HepG2 (cell line): ENCODE measurements around the gene SPRR2E. TPM values are rescaled to one million over a fixed set of nuclear protein-coding genes. Genes with fewer than 3 reads are reported as not detected.
"Not testable (repeated sequence)": the region's sequence is repeated elsewhere in the genome, so short reads cannot be mapped to it uniquely, and the experiment has no call there.

Experiments
- ATAC-seq: fragments of 200-7000 bp; cut with Tn5 transposase; 3 replicates; pipeline ENCODE4 v1.9.1; 2020; ENCODE audit warnings: mild to moderate bottlenecking, moderate library complexity
- BruUV-seq: library from RNA; stranded (reverse); fragments of 400-500 nt; replicated peaks from 2 replicates; lab custom pipeline; 2021; lab: Mats Ljungman, UMichigan
- CTCF ChIA-PET: fragments of 300-600 bp; formaldehyde crosslinking; extraction: SDS; loops from one replicate; lab custom pipeline; 2021; ENCODE audit warnings: low total read pairs, inconsistent platforms, low intra/inter-chr PET ratio; lab: Yijun Ruan, JAX
- POLR2A ChIA-PET: fragments of 350-600 bp; sonication (Branson Sonifier 250); formaldehyde crosslinking; loops from one replicate; lab custom pipeline; 2020; ENCODE audit warnings: antibody characterized with exemption, inconsistent platforms; lab: Yijun Ruan, JAX
- DNase-seq: peaks from one replicate; pipeline ENCODE4 v3.0.0-alpha.2; 2015; ENCODE audit warnings: low spot score
- FAIRE-seq: peaks from 3 replicates; lab custom pipeline; 2011; peaks lifted over from hg19 to GRCh38; lab: Jason Lieb, UNC
- H2AFZ ChIP-seq: one replicate; pipeline ENCODE4 v1.6.1; 2011; ENCODE audit warnings: low read length, inconsistent platforms
- H3K27ac ChIP-seq: fragments of 300-600 bp; 3 replicates; pipeline ENCODE4 v1.8.0; 2011; ENCODE audit warnings: mixed run types, mild to moderate bottlenecking, mixed read lengths, low read length, inconsistent platforms; ENCODE audit not compliant: insufficient read depth; ENCODE audit errors: extremely low read length
- H3K27me3 ChIP-seq, 2 experiments: fragments of 200-600 bp in 1 of 2; 2 replicates in 1 of 2; 3 replicates in 1 of 2; pipeline versions ENCODE4 v1.6.0 to v1.8.0; 2011; ENCODE audit warnings: low read length in 2 of 2, mild to moderate bottlenecking in 2 of 2, moderate library complexity in 2 of 2, inconsistent platforms in 1 of 2; ENCODE audit not compliant: insufficient read depth in 2 of 2, control insufficient read depth in 1 of 2
- H3K36me3 ChIP-seq, 2 experiments: fragments of 200-600 bp in 1 of 2; replicated peaks in 1 of 2; 2 replicates in 1 of 2; 3 replicates in 1 of 2; pipeline versions ENCODE4 v1.5.1 to v1.8.0; 2011; ENCODE audit warnings: low read length in 2 of 2, inconsistent platforms in 1 of 2; ENCODE audit not compliant: insufficient read depth in 2 of 2, control insufficient read depth in 1 of 2
- H3K4me1 ChIP-seq: 2 replicates; pipeline ENCODE4 v1.5.1; 2012; ENCODE audit warnings: low read length, inconsistent platforms; ENCODE audit not compliant: insufficient read depth
- H3K4me2 ChIP-seq: 2 replicates; pipeline ENCODE4 v1.6.0; 2011; ENCODE audit warnings: low read depth, low read length, inconsistent platforms
- H3K4me3 ChIP-seq, 3 experiments: fragments of 200-600 bp in 1 of 3; sonication (generic), shearing (Covaris generic) in 1 of 3; replicated peaks in 1 of 3; 2 replicates each; pipeline ENCODE4 v1.5.1; 2011 to 2016; ENCODE audit warnings: low read length in 3 of 3, inconsistent platforms in 2 of 3, low read depth in 2 of 3, mild to moderate bottlenecking in 2 of 3, control low read depth in 1 of 3, mixed read lengths in 1 of 3; ENCODE audit not compliant: insufficient read depth in 1 of 3
- H3K79me2 ChIP-seq: one replicate; pipeline ENCODE4 v1.6.1; 2011; ENCODE audit warnings: low read length, inconsistent platforms; ENCODE audit not compliant: insufficient read depth
- H3K9ac ChIP-seq: 2 replicates; pipeline ENCODE4 v1.6.0; 2011; ENCODE audit warnings: mild to moderate bottlenecking, low read depth, low read length, inconsistent platforms; ENCODE audit not compliant: insufficient read depth
- H3K9me3 ChIP-seq: 2 replicates; pipeline ENCODE4 v1.5.1; 2012; ENCODE audit warnings: mild to moderate bottlenecking, low read length
- H4K20me1 ChIP-seq: 2 replicates; pipeline ENCODE4 v1.6.0; 2011; ENCODE audit warnings: inconsistent platforms, mild to moderate bottlenecking, low read length, moderate library complexity; ENCODE audit not compliant: insufficient read depth
- JUND ChIP-seq: sonication (generic); formaldehyde crosslinking; IDR thresholded peaks from 2 replicates; pipeline ENCODE4 v1.8.0; 2022; ENCODE audit warnings: mild to moderate bottlenecking, missing genetic modification reagents
- ZNF260 ChIP-seq: sonication (generic); formaldehyde crosslinking; IDR thresholded peaks from 2 replicates; pipeline ENCODE4 v1.4.0; 2020; ENCODE audit warnings: missing genetic modification reagents, low read depth, mild to moderate bottlenecking, borderline replicate concordance
- ZNF484 ChIP-seq: sonication (generic); formaldehyde crosslinking; IDR thresholded peaks from 2 replicates; pipeline ENCODE4 v1.5.1; 2020; ENCODE audit warnings: mild to moderate bottlenecking, low read depth, missing genetic modification reagents, borderline replicate concordance
- ZNF614 ChIP-seq: IDR thresholded peaks from 2 replicates; pipeline ENCODE4 v1.6.1; 2018; ENCODE audit warnings: missing biosample characterization, missing genetic modification reagents, inconsistent platforms, borderline replicate concordance
- ZNF770 ChIP-seq: sonication (generic); formaldehyde crosslinking; IDR thresholded peaks from 2 replicates; pipeline ENCODE4 v1.5.0; 2020; ENCODE audit warnings: mild to moderate bottlenecking, missing genetic modification reagents
- WGBS: methylation state at CpG from one replicate; pipeline ENCODE4 v1.1.6; 2017; ENCODE audit warnings: low lambda C conversion rate; 5-methylcytosine and 5-hydroxymethylcytosine counted together
- in situ Hi-C: cut with HindIII; loops from 2 replicates; pipeline ENCODE4 v1.10.0; 2017; ENCODE audit warnings: low pct_unique_long_range_greater_than_20kb; ENCODE audit not compliant: extremely low pct_ligation_motif_present
- intact Hi-C: fragments of 100-400 bp; cut with micrococcal nuclease; formaldehyde crosslinking; loops from one replicate; pipeline ENCODE4 v1.10.0; 2022; ENCODE audit not compliant: unreplicated experiment
- polyA plus RNA-seq, 8 experiments: library from polyadenylated mRNA; depleted of rRNA in 3 of 8; stranded (reverse) in 7 of 8; unstranded in 1 of 8; fragments of >200 nt; fragmentation: Illumina TruSeq in 4 of 8; extraction: Trizol in 4 of 8; gene quantifications; 2 replicates each; pipeline versions ENCODE4 v1.2.1 to v1.2.3, GENCODE V29; 2011 to 2016; ENCODE audit warnings: low read depth in 4 of 8, missing spikeins in 1 of 8, mixed read lengths in 1 of 8; ENCODE audit not compliant: insufficient read depth in 1 of 8
- total RNA-seq, 5 experiments: library from RNA; depleted of rRNA; stranded (reverse); fragments of >200 nt; fragmentation: Illumina TruSeq; extraction: Trizol; gene quantifications; 2 replicates each; pipeline ENCODE4 v1.2.3, GENCODE V29; 2016; ENCODE audit warnings: low read depth in 1 of 5

The SPRR2E gene
- total and polyA plus RNA-seq, 2 of the 13 experiments (the other 11 are each of a cell fraction or from before 2014, with no cell fraction given) = not detected

- TF ChIP-seq JUND (no peak), ZNF484 (no peak), ZNF260 (CRISPR knock-in tag) (no peak), ZNF614 (CRISPR knock-in tag) (no peak), ZNF770 (CRISPR knock-in tag) (no peak)
These were observed 38.9 kb upstream of the SPRR2E start (continued) for GRCh38 chr1:153133267-153133666.

GRCh38 chr1:153128688-153129087 lies 34.4 kb upstream of the SPRR2E start:
- BruUV-seq, H3K4me2 ChIP-seq, POLR2A ChIA-PET, intact Hi-C loops, CTCF ChIA-PET, FAIRE-seq, H3K9me3 ChIP-seq, H4K20me1 ChIP-seq, ATAC-seq, H3K4me1 ChIP-seq, DNase-seq, H3K4me3 ChIP-seq, in situ Hi-C loops, H3K36me3 ChIP-seq, H2AFZ ChIP-seq, H3K9ac ChIP-seq, H3K79me2 ChIP-seq, H3K27ac ChIP-seq, H3K27me3 ChIP-seq: not testable (repeated sequence)
- WGBS = 23% methylated on average over 4 of the region's 4 CpGs
